GM23338 (cell line): ENCODE data around the gene TSPAN1. TPM values are rescaled to one million over a fixed set of nuclear protein-coding genes. Genes with fewer than 3 reads are reported as not detected.
A peak's percentile ranks its signal among the peaks of the same experiment; 100 is the strongest.

ENCODE experiments used
- ATAC-seq: fragments of 200-7000 bp; cut with Tn5 transposase; 3 replicates; pipeline ENCODE4 v1.9.1; 2020
- DNase-seq: peaks from one replicate; pipeline ENCODE4 v3.0.0-alpha.2; 2015; ENCODE audit warnings: low spot score
- H2AFZ ChIP-seq: fragments of 200-600 bp; sonication (generic); 2 replicates; pipeline ENCODE4 v1.8.0; 2016; ENCODE audit warnings: antibody characterized with exemption, mild to moderate bottlenecking, moderate library complexity
- H3F3A ChIP-seq: fragments of 200-600 bp; sonication (generic); replicated peaks from 2 replicates; pipeline ENCODE4 v1.8.0; 2017; ENCODE audit warnings: antibody characterized with exemption, mixed run types, low read depth
- H3K27ac ChIP-seq: fragments of 200-600 bp; sonication (generic); 2 replicates; pipeline ENCODE4 v1.6.1; 2016; ENCODE audit warnings: low read depth
- H3K27me3 ChIP-seq: fragments of 200-600 bp; sonication (generic); 2 replicates; pipeline ENCODE4 v1.8.0; 2016; ENCODE audit warnings: mild to moderate bottlenecking, mixed run types, moderate library complexity; ENCODE audit not compliant: insufficient read depth
- H3K36me3 ChIP-seq: fragments of 200-600 bp; sonication (generic); 2 replicates; pipeline ENCODE4 v1.8.0; 2016; ENCODE audit warnings: mild to moderate bottlenecking; ENCODE audit not compliant: insufficient read depth
- H3K4me1 ChIP-seq: fragments of 200-600 bp; sonication (generic); 2 replicates; pipeline ENCODE4 v1.8.0; 2016; ENCODE audit warnings: mild to moderate bottlenecking, moderate library complexity; ENCODE audit not compliant: insufficient read depth
- H3K4me2 ChIP-seq: fragments of 200-600 bp; sonication (generic); 2 replicates; pipeline ENCODE4 v1.7.1; 2017; ENCODE audit warnings: mixed run types
- H3K4me3 ChIP-seq: fragments of 200-600 bp; sonication (generic); 2 replicates; pipeline ENCODE4 v1.6.1; 2016; ENCODE audit warnings: mixed run types
- H3K79me2 ChIP-seq: fragments of 200-600 bp; sonication (generic); replicated peaks from 2 replicates; pipeline ENCODE4 v1.8.0; 2017; ENCODE audit warnings: mild to moderate bottlenecking; ENCODE audit not compliant: insufficient read depth
- H3K9me2 ChIP-seq: fragments of 200-600 bp; sonication (generic); 2 replicates; pipeline ENCODE4 v1.8.0; 2017; ENCODE audit not compliant: insufficient read depth
- H4K20me1 ChIP-seq: fragments of 200-600 bp; sonication (generic); replicated peaks from 2 replicates; pipeline ENCODE4 v1.8.0; 2017; ENCODE audit warnings: mild to moderate bottlenecking; ENCODE audit not compliant: insufficient read depth
- H3K27ac Mint-ChIP-seq: 2 replicates; pipeline ENCODE4 v1.8.0; 2020; ENCODE audit warnings: inconsistent platforms, mild to moderate bottlenecking, moderate library complexity, mixed read lengths
- H3K27me3 Mint-ChIP-seq: 3 replicates; pipeline ENCODE4 v1.8.0; 2022; ENCODE audit warnings: low read depth, mild to moderate bottlenecking, moderate library complexity, mixed read lengths, inconsistent platforms; ENCODE audit not compliant: insufficient read depth, poor library complexity
- H3K36me3 Mint-ChIP-seq: 3 replicates; pipeline ENCODE4 v1.8.0; 2021; ENCODE audit warnings: low read depth, mild to moderate bottlenecking, inconsistent platforms, moderate library complexity, mixed read lengths
- H3K4me1 Mint-ChIP-seq: 3 replicates; pipeline ENCODE4 v1.8.0; 2020; ENCODE audit warnings: mild to moderate bottlenecking, inconsistent platforms, mixed read lengths
- H3K4me3 Mint-ChIP-seq: 3 replicates; pipeline ENCODE4 v1.8.0; 2021; ENCODE audit warnings: moderate library complexity, mild to moderate bottlenecking, inconsistent platforms, mixed read lengths
- H3K9me3 Mint-ChIP-seq: 3 replicates; pipeline ENCODE4 v1.8.0; 2020; ENCODE audit warnings: moderate library complexity, mild to moderate bottlenecking, inconsistent platforms, mixed read lengths
- EZH2 ChIP-seq: fragments of 200-600 bp; sonication (generic); IDR thresholded peaks from one replicate; pipeline ENCODE4 v1.8.0; 2017; ENCODE audit warnings: antibody characterized with exemption, mild to moderate bottlenecking, low read depth; ENCODE audit not compliant: unreplicated experiment
- JUNB ChIP-seq: IDR thresholded peaks from one replicate; pipeline ENCODE4 v1.6.1; 2016; ENCODE audit warnings: antibody characterized with exemption; ENCODE audit not compliant: unreplicated experiment
- POLR2AphosphoS5 ChIP-seq: IDR thresholded peaks from 2 replicates; pipeline ENCODE4 v1.6.1; 2016; ENCODE audit warnings: antibody characterized with exemption, low read depth
- STAT1 ChIP-seq: IDR thresholded peaks from one replicate; pipeline ENCODE4 v1.6.1; 2016; ENCODE audit warnings: antibody characterized with exemption; ENCODE audit not compliant: unreplicated experiment
- ZNF114 ChIP-seq: fragments of 250-450 bp; sonication (Bioruptor Pico); IDR thresholded peaks from 2 replicates; pipeline ENCODE4 v1.5.0; 2020; ENCODE audit warnings: mild to moderate bottlenecking, moderate library complexity
- ZNF331 ChIP-seq: fragments of 250-450 bp; sonication (Bioruptor Pico); IDR thresholded peaks from 2 replicates; pipeline ENCODE4 v1.5.0; 2020; ENCODE audit warnings: low read depth, mild to moderate bottlenecking, moderate library complexity
- polyA plus RNA-seq: library from polyadenylated mRNA; unstranded; fragments of >200 nt; fragmentation: Nextera tagmentation; extraction: Ambion mirVana; gene quantifications from 2 replicates; pipeline ENCODE4 v1.2.1, GENCODE V29; 2016
- total RNA-seq: library from RNA; depleted of rRNA; stranded (reverse); fragments of >200 nt; shearing (Covaris generic); gene quantifications from 2 replicates; pipeline ENCODE4 v1.2.3, GENCODE V29; 2014
- TF ChIP-seq, protein P1 (sequence below), 2 experiments: fragments of 200-600 bp in 1 of 2; sonication (generic) in 1 of 2; conservative IDR thresholded peaks; 2 replicates each; pipeline versions ENCODE4 v1.5.1 to v1.6.1; 2016 to 2017; ENCODE audit warnings: antibody characterized with exemption in 2 of 2, low read depth in 2 of 2, mild to moderate bottlenecking in 2 of 2, moderate library complexity in 1 of 2
- TF ChIP-seq, protein P2 (sequence below): fragments of 250-450 bp; sonication (Bioruptor Pico); IDR thresholded peaks from 2 replicates; pipeline ENCODE4 v1.5.0; 2020; ENCODE audit warnings: mild to moderate bottlenecking, moderate library complexity

The TSPAN1 gene
- total and polyA plus RNA-seq, 2 experiments from 2014 or later: not detected

DNA sequence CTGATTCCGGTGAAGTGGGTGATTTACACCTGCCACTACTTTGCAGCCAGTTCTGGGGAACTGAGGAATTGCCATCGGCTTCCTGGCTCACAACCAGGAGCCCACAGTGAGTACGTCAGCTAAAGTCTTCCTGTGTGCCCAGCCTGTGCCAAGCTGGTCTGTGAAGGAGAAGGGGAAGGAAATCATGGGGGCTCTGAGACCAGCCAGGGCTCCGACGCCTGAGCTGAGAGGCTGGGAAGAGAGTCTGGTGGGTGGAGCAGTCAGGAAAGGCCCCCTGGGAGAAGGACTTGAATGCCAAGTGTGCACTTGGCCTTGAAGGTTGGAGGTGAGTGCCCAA, 29.5 kb downstream of the TSPAN1 start (continued):
- TF ChIP-seq ZNF331 (CRISPR knock-in tag) (no peak), POLR2AphosphoS5 (no peak)
- TF ChIP-seq, protein P1, sequence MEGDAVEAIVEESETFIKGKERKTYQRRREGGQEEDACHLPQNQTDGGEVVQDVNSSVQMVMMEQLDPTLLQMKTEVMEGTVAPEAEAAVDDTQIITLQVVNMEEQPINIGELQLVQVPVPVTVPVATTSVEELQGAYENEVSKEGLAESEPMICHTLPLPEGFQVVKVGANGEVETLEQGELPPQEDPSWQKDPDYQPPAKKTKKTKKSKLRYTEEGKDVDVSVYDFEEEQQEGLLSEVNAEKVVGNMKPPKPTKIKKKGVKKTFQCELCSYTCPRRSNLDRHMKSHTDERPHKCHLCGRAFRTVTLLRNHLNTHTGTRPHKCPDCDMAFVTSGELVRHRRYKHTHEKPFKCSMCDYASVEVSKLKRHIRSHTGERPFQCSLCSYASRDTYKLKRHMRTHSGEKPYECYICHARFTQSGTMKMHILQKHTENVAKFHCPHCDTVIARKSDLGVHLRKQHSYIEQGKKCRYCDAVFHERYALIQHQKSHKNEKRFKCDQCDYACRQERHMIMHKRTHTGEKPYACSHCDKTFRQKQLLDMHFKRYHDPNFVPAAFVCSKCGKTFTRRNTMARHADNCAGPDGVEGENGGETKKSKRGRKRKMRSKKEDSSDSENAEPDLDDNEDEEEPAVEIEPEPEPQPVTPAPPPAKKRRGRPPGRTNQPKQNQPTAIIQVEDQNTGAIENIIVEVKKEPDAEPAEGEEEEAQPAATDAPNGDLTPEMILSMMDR (conservative IDR thresholded peaks at IDR 0.05; ENCODE audit: low read depth in 2 of 2): no peak

DNA sequence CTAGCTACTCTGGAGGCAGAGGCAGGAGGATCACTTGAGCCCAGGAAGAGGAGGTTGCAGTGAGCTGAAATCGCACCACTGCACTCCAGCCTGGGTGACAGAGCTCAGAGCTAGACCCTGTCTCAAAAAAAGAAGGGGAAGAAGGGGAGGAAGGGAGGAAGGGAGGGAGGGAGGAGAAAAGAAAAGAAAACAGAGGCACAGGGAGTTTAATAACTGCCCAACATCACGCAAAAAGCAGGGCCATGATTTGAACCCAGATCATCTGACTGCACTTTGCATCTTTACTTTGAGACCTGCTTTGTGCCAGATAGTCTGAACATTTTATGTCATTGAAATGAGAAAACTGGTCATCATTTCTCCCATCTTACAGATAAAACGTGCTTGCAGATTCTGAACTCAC, 30.3 kb downstream of the TSPAN1 start:
- Mint-ChIP-seq H3K4me1 (peaks cover 22% of the 10 kb centered on the region), H3K4me3 (no peak overlapping the region), H3K27ac (no peak overlapping the region), H3K27me3 (peaks cover 20% of the 10 kb centered on the region), H3K9me3 (no peaks in the 10 kb centered on the region), H3K36me3 (no peaks in the 10 kb centered on the region)
- H3K4me3 ChIP-seq: no peak overlapping the region
- no peaks in the 10 kb centered on the region for H3K79me2 ChIP-seq
- 0 out of 2 replicates have a peak, but pooled peaks cover 5% of the 10 kb centered on the region for H3F3A ChIP-seq
- TF ChIP-seq, protein P2, sequence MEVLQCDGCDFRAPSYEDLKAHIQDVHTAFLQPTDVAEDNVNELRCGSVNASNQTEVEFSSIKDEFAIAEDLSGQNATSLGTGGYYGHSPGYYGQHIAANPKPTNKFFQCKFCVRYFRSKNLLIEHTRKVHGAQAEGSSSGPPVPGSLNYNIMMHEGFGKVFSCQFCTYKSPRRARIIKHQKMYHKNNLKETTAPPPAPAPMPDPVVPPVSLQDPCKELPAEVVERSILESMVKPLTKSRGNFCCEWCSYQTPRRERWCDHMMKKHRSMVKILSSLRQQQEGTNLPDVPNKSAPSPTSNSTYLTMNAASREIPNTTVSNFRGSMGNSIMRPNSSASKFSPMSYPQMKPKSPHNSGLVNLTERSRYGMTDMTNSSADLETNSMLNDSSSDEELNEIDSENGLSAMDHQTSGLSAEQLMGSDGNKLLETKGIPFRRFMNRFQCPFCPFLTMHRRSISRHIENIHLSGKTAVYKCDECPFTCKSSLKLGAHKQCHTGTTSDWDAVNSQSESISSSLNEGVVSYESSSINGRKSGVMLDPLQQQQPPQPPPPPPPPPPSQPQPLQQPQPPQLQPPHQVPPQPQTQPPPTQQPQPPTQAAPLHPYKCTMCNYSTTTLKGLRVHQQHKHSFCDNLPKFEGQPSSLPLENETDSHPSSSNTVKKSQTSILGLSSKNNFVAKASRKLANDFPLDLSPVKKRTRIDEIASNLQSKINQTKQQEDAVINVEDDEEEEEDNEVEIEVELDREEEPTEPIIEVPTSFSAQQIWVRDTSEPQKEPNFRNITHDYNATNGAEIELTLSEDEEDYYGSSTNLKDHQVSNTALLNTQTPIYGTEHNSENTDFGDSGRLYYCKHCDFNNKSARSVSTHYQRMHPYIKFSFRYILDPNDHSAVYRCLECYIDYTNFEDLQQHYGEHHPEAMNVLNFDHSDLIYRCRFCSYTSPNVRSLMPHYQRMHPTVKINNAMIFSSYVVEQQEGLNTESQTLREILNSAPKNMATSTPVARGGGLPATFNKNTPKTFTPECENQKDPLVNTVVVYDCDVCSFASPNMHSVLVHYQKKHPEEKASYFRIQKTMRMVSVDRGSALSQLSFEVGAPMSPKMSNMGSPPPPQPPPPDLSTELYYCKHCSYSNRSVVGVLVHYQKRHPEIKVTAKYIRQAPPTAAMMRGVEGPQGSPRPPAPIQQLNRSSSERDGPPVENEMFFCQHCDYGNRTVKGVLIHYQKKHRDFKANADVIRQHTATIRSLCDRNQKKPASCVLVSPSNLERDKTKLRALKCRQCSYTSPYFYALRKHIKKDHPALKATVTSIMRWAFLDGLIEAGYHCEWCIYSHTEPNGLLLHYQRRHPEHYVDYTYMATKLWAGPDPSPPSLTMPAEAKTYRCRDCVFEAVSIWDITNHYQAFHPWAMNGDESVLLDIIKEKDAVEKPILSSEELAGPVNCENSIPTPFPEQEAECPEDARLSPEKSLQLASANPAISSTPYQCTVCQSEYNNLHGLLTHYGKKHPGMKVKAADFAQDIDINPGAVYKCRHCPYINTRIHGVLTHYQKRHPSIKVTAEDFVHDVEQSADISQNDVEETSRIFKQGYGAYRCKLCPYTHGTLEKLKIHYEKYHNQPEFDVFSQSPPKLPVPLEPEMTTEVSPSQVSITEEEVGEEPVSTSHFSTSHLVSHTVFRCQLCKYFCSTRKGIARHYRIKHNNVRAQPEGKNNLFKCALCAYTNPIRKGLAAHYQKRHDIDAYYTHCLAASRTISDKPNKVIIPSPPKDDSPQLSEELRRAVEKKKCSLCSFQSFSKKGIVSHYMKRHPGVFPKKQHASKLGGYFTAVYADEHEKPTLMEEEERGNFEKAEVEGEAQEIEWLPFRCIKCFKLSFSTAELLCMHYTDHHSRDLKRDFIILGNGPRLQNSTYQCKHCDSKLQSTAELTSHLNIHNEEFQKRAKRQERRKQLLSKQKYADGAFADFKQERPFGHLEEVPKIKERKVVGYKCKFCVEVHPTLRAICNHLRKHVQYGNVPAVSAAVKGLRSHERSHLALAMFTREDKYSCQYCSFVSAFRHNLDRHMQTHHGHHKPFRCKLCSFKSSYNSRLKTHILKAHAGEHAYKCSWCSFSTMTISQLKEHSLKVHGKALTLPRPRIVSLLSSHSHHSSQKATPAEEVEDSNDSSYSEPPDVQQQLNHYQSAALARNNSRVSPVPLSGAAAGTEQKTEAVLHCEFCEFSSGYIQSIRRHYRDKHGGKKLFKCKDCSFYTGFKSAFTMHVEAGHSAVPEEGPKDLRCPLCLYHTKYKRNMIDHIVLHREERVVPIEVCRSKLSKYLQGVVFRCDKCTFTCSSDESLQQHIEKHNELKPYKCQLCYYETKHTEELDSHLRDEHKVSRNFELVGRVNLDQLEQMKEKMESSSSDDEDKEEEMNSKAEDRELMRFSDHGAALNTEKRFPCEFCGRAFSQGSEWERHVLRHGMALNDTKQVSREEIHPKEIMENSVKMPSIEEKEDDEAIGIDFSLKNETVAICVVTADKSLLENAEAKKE (CRISPR knock-in tag): no peak
- no peak for TF ChIP-seq EZH2
- TF ChIP-seq, protein P1 (conservative IDR thresholded peaks at IDR 0.05; ENCODE audit: low read depth in 2 of 2): no peak
- TF ChIP-seq STAT1: no peak
- TF ChIP-seq JUNB: no peak
- TF ChIP-seq ZNF114 (CRISPR knock-in tag): no peak
- H2AFZ ChIP-seq: no peak overlapping the region
- ATAC-seq (no peak), DNase-seq (no peak)
- no peaks in the 10 kb centered on the region for H4K20me1 ChIP-seq
- H3K4me2 ChIP-seq: 0 out of 2 replicates have a peak overlapping the region, but pooled peaks have one; percentile 20
- no peak overlapping the region for H3K27ac ChIP-seq
- peaks cover 5% of the 10 kb centered on the region for H3K4me1 ChIP-seq
- H3K27me3 ChIP-seq: 0 out of 2 replicates have a peak, but pooled peaks cover 5% of the 10 kb centered on the region
- H3K9me2 ChIP-seq: no peaks in the 10 kb centered on the region
- H3K36me3 ChIP-seq: no peaks in the 10 kb centered on the region
